Head of caudate nucleus (tissue), 42 donors: ENCODE results near the gene TMEM187.

Experiments used
- DNase-seq, 42 donors: peaks; one replicate each; pipeline versions ENCODE4 v3.0.0 to v3.0.0-alpha.2; 2020 to 2021; ENCODE audit warnings: mixed read lengths in 7 of 42
- intact Hi-C: fragments of 100-400 bp; cut with DNase I; formaldehyde crosslinking; loops from one replicate; pipeline ENCODE4 v1.15.0; 2022

Gene TMEM187

GRCh38 chrX:154013001-154013421 is 40.5 kb downstream of the TMEM187 start:
- intact Hi-C loops, result loop anchor here (10.0 kb wide), 1 partner anchor 82 kb away; the partner anchor contains the start of gene MECP2
- peak in 16 of 42 donors; percentile 24 to 67 (median 38) for DNase-seq

DNA sequence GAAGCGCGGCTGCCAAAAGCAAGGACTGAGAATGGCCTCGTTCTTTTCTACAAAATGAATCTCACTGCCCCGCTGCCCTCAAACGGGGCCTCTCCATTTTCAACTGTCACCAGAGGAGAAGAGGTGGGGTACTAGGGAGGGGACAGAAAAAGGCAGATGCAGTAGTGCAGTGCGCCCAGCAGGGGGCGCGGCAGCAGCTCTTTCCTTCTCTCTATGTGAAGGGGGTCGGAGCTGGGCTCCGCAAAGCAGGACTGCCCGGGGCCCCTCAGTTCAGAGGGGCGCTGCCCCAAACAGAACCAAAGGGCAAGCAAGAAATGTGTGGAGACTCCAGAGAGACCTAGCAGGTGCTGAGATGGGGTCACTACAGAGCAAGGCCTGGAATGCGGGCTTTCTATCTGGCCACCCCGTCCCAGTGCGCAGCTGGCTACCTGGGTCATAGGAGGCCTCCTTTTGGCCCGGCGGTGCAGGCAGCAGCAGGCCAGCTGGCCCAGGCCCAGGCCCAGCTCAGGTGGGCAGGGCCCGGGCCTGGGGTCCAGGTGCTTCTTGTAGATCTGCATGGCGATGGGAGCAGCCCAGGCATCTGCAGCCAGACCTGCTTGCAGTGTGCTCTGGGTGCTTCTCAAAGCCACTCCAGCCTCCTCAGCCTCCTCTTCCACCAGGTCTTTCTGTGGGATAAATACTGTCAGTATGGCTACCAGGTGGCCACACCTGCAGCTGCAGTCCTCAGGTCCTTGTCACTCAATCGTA is 41.2 kb downstream of the TMEM187 start:
- DNase-seq, result peak in 36 of 42 donors; percentile 27 to 76 (median 49)
- intact Hi-C loops, result loop anchor here (10.0 kb wide), 1 partner anchor 81 kb away; the partner anchor contains the start of gene MECP2

DNA sequence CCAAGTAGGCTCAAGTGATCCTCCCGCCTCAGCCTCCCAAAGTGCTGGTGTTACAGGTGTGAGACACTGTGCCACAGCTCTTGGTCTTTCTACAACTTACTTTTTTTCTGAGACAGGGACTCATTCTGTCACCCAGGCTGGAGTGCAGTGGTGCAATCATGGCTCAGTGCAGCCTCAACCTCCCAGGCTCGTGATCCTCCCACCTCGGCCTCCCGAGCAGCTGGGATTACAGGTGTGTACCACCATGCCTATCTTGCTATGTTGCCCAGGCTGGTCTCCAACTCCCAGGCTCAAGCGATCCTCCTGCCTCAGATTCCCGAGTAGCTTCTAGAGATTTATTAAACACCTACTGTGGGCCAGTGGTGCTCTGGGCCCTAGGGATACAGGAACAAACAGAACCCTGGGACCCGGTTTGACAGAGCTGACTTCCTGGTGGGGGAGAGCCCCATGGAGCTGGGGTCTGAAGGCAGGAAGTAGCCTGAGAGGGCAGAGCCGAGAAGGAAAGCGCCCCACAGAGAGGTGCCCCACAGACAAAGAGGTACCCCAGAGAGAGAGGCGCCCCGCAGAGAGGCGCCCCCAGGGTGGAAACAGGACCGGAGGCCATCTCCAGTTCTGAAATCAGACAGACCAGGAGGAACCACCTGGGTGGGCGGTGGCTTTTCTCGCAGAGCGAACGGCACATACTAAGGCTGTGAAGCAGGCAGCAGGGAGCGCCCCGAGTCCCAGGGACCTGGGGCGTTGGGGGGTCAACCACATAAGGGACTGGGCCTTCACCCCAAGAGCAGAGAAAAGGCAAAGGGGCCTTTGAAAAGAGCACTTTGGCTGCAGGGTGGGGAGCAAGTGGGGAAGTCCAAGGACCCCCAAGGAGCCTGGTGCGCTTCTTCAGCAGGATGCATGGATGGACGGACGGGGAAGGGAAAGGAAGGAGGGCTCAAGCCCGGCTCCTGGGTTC is 42.2 kb downstream of the TMEM187 start:
- intact Hi-C loops, result loop anchor here (10.0 kb wide), 1 partner anchor 80 kb away; the partner anchor contains the start of gene MECP2
- no peak for DNase-seq

DNA sequence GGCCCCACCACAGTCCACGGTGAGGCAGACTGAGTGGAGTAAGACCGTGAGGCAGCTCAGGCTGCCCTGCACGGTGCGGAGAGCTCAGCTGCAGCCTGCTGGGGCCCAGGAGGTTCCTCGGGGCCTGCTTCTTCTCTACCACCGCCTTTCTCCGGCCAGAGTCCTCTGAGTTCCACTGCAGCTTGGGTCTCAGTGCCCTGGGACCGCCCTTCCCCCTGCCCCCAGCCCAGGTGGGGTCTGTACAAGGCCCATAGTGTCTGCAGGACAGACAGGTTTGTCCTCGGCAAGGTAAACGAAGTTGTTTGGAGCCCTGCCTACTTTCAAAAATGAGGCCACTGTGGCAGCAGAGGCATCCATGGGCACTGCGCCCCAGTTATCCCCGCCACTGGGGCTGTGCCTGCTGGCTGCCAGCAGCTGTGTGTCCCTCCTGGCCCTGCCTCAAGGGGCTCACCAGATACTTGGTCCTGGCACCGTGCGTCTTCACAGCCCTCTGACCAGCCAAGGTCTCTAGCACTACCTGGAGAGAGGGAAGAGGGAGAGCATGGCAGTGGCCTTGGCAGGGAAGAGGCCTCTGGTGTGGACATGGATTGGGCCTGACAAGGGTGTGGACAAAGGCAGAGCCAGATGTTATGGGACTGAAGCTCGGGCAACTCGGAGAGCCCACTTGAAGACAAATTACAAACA is 43.2 kb downstream of the TMEM187 start:
- intact Hi-C loops, result loop anchor here (10.0 kb wide), 1 partner anchor 79 kb away; the partner anchor contains the start of gene MECP2
- no peak for DNase-seq

- intact Hi-C loops, result loop anchor here (10.0 kb wide), 1 partner anchor 78 kb away; the partner anchor contains the start of gene MECP2
- DNase-seq, result no peak
Observed at GRCh38 chrX:154016366-154017076, 44.0 kb downstream of the TMEM187 start.

GRCh38 chrX:154017766-154018517 is 45.4 kb downstream of the TMEM187 start:
- no peak for DNase-seq
- intact Hi-C loops, result loop anchor here (10.0 kb wide), 1 partner anchor 77 kb away; the partner anchor contains the start of gene MECP2

- intact Hi-C loops, result loop anchor here (10.0 kb wide), 1 partner anchor 76 kb away; the partner anchor contains the start of gene MECP2
- DNase-seq, result no peak
Observed at GRCh38 chrX:154018518-154019060, 46.0 kb downstream of the TMEM187 start.

DNA sequence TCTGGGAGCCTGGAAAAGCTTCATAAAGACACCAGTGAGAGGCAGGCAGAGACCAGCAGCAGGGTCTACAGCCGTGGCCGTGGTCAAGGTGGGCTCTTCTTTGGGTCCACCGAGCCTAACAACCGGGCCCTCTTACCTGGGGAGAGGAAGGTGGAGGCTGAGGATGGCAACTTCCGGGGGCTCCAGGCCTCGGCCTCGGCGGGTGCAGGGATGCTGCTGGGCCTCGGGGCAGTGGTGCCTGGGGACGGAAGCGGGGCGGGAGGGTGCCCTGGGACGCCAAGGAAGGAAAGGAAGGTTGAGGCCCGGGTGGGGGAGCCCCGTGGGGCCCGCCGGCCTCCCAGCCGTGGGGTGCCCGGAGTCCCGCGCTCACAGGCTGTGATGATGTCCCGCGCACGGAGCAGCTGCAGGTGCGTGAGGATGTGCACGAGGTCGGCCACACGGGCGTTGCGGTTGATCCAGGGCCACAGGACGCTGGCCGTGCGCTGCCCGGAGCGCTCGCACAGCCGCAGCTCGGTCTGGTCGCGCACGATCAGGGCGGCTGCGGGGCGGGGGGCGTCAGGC is 46.6 kb downstream of the TMEM187 start:
- intact Hi-C loops, result loop anchor here (10.0 kb wide), 1 partner anchor 76 kb away; the partner anchor contains the start of gene MECP2
- DNase-seq, result no peak

GRCh38 chrX:154019633-154020528 is 47.3 kb downstream of the TMEM187 start, which contains the start of gene IRAK1:
Gene IRAK1, minus strand, starts transcription at chrX:154019902. Its CDS starts 90 bp downstream, at chrX:154019812.
- intact Hi-C loops, result loop anchor here (10.0 kb wide), 1 partner anchor 75 kb away; the partner anchor contains the start of gene MECP2
- DNase-seq, result peak in 38 of 42 donors; percentile 24 to 78 (median 58)

DNA sequence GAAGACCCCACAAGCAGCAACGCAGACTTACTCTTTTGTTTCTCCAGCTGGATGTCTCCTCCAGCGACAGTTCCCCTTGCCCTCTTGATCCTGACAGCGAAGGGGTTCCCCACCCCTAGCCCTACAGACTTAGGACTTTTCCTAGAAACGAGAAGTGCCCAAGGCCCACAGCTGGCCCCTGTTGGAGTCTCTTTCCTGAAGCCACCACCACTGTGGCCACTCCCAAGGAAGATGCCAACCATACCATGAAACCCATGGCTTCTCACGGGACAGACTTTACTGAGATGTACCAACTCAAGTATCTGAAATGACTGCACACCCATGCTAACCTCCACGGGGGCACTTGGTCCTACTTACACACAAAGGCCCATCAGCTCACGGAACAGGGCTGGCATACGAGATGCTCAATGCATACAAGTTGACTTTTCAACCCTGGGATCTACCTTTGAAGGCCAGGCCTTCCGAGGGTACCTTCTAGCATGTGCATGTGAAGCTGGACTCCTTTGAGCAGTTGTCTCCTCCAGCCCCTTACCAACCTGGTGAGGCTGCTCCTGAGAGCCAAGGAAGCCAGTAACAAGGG is 48.1 kb downstream of the TMEM187 start:
- intact Hi-C loops, result no loop called here
- no peak for DNase-seq

GRCh38 chrX:154021131-154021611 is 48.6 kb downstream of the TMEM187 start:
- peak in 1 of 42 donors; percentile 46 for DNase-seq
- intact Hi-C loops, result no loop called here

DNA sequence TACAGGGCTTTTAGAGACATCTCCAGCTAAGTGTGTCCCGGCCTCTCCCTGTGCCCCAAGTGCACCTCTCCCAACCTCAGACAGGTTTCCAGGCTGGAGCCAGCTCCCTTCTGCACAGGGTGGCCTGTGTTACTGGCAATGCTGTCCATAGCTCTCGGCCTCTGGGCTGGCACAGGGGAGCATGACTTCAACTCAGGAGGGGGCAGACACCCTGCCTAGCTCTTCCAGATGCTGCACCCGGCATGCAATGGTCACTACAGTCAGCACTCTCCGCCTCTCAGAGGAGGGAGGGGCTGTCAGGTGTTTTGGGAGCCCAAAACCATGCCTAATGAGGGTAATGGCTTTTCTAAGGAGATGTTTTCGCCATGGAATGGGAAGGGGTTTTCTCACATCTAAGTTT is 49.6 kb downstream of the TMEM187 start:
- intact Hi-C loops, result no loop called here
- no peak for DNase-seq

GRCh38 chrX:154023276-154024000 is 50.9 kb downstream of the TMEM187 start:
- DNase-seq, result no peak
- intact Hi-C loops, result no loop called here

DNA sequence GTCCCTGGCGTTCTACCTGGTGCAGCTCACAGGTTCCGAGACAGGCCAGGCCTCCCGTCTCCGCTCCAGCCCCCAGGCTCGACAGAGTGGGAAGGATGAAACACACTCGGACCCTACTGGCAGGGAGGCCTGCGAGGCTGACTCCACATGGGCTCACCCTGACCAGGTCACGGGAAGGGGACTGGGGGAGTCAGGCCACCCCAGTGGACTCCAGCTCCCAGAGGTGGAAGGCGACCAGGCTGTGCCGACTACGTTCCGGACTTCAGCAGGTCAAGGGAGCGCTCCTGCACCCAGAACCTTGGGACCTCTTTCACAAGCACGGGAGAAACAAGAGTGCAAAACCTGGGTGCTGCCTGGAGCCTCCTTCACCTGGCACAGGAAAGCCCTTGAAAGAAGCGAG is 51.7 kb downstream of the TMEM187 start:
- intact Hi-C loops, result no loop called here
- no peak for DNase-seq
